AG04450 (cell line): Measurements from ENCODE around the gene NFKB2. TPM values are rescaled to one million over a fixed set of nuclear protein-coding genes. Genes with fewer than 3 reads are reported as not detected.

Experiments
- CTCF ChIA-PET: fragments of 300-600, 350-600 bp; formaldehyde crosslinking; extraction: SDS; loops from one replicate; lab custom pipeline; 2022; ENCODE audit warnings: antibody characterized with exemption, inconsistent platforms; lab: Charles Lee
- POLR2A ChIA-PET: fragments of 350-600 bp; formaldehyde crosslinking; extraction: SDS; loops from one replicate; lab custom pipeline; 2021; ENCODE audit warnings: antibody characterized with exemption, inconsistent platforms; lab: Yijun Ruan, JAX
- DNase-seq: peaks from one replicate; pipeline ENCODE4 v3.0.0-alpha.2; 2011; ENCODE audit warnings: low read depth, low spot score
- H3K27ac ChIP-seq: one replicate; pipeline ENCODE4 v1.5.1; 2012; ENCODE audit warnings: low read depth, low read length, control low read depth
- H3K27me3 ChIP-seq: one replicate; pipeline ENCODE4 v1.6.0; 2012; ENCODE audit warnings: low read length; ENCODE audit not compliant: control insufficient read depth, insufficient read depth
- H3K4me3 ChIP-seq: 2 replicates; pipeline ENCODE4 v1.5.1; 2011; ENCODE audit warnings: mild to moderate bottlenecking, low read depth, low read length, control low read depth
- H3K9me3 ChIP-seq: 2 replicates; pipeline ENCODE4 v1.5.1; 2012; ENCODE audit warnings: low read length; ENCODE audit not compliant: control insufficient read depth, insufficient read depth
- CTCF ChIP-seq: IDR thresholded peaks from 2 replicates; pipeline ENCODE4 v1.5.1; 2011; ENCODE audit warnings: low read depth, low read length, control low read depth, inconsistent platforms
- polyA plus RNA-seq: library from polyadenylated mRNA; depleted of rRNA; stranded (reverse); fragments of >200 nt; gene quantifications from 2 replicates; pipeline ENCODE4 v1.2.3, GENCODE V29; 2011

NFKB2 gene
- polyA plus RNA-seq, 1 experiment = 26.1 TPM

DNA sequence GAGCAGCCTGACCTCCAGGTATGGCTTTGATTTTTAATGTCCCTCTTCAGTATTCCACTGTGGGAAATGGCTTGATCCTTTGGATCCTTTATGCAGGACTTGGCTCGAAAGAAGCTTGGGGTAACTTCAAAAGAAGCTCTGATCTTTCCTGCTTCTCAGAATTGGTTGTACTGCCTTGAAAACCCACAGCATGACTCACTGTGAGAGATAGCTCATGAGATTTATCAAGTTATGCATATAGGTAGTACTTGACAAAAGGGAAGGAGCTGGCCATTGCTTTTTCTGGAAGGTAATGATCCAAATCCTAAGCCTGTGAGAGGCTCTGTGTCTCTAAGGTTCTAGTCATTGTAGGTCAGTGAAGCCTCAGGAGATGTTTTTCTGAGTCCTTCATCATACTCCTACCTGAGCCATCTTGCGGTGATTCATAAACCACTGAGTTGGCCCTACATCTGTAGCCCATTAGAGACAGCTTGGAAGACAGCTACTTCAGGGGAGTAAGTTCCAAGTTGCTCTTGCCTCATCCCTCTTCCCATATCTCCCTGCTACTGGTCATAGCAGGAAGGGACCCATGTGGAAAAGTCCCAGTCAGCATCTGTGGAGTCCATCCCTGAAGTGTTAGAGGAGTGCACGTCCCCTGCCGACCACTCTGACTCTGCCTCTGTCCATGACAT lies 36.7 kb upstream of the NFKB2 start:
- H3K4me3 ChIP-seq = no peak overlapping the region
- CTCF ChIA-PET = interaction anchor here (1.1 to 21.0 kb wide), 4 partner anchors 8 to 190 kb away, joined by 3 to 442 read pairs (median 4); partner anchors contain the start of gene ELOVL3
- H3K27ac ChIP-seq = no peak overlapping the region
- TF ChIP-seq CTCF = no peak
- H3K27me3 ChIP-seq = no peaks in the 10 kb centered on the region
- no peaks in the 10 kb centered on the region for H3K9me3 ChIP-seq
- DNase-seq = no peak
- POLR2A ChIA-PET = no interaction called here

- TF ChIP-seq CTCF = no peak
- Histone ChIP-seq H3K9me3 (peaks cover 4% of the 10 kb centered on the region; the same call in 1 of the 2 replicates), H3K27me3 (no peaks in the 10 kb centered on the region), H3K4me3 (no peak overlapping the region), H3K27ac (no peak overlapping the region)
- POLR2A ChIA-PET = no interaction called here
- CTCF ChIA-PET = no interaction called here
- no peak for DNase-seq
These were observed 28.1 kb upstream of the NFKB2 start for GRCh38 chr10:102367441-102367840.

DNA sequence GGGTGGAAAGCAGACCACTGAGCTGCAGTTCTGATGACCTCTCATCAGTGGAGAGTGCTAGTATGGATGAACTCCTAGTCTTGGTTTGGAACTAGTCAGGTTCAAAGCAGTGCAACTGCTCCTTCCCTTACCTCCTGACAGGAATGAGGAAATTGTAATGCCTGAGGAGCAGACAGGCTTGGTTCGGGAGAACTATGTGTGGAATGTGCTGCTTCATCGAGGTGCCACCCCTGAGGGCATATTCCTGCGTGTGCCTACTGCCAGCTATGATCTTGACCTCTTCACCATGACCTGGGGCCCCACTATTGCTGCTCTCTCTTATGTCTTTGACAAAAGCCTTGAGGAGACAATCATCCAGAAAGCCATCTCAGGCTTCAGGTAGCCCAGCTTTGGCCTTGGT lies 27.4 kb upstream of the NFKB2 start:
- ChIA-PET POLR2A (interaction anchor here (0.6 kb wide), 1 partner anchor 177 kb away, joined by 5 read pairs; no protein-coding TSS in a partner anchor), CTCF (interaction anchor here (1.9 kb wide), 1 partner anchor 16 kb away, joined by 15 read pairs; no protein-coding TSS in a partner anchor)
- no peak for TF ChIP-seq CTCF
- H3K4me3 ChIP-seq = no peak overlapping the region
- peaks cover 4% of the 10 kb centered on the region; the same call in 1 of the 2 replicates for H3K9me3 ChIP-seq
- no peak for DNase-seq
- H3K27ac ChIP-seq = no peak overlapping the region
- no peaks in the 10 kb centered on the region for H3K27me3 ChIP-seq

- POLR2A ChIA-PET = no interaction called here
These were observed 24.2 kb upstream of the NFKB2 start for GRCh38 chr10:102371295-102371694.

More at GRCh38 chr10:102371295-102371694, 24.2 kb upstream of the NFKB2 start:
- H3K27me3 ChIP-seq = no peaks in the 10 kb centered on the region
- no peak overlapping the region for H3K27ac ChIP-seq
- TF ChIP-seq CTCF = no peak
- no peak overlapping the region for H3K4me3 ChIP-seq
- CTCF ChIA-PET = interaction anchor here (1.2 to 1.6 kb wide), 2 partner anchors 19 to 140 kb away, joined by 3 to 7 read pairs; no protein-coding TSS in a partner anchor
- H3K9me3 ChIP-seq = peaks cover 4% of the 10 kb centered on the region; the same call in 1 of the 2 replicates
- no peak for DNase-seq
